DMS 273 (cell line): ENCODE measurements around the gene SURF4.
A peak's percentile ranks its signal among the peaks of the same experiment; 100 is the strongest.

ENCODE experiments used
- DNase-seq: peaks from one replicate; lab custom pipeline; 2025; ENCODE audit not compliant: unreplicated experiment; lab: John Stamatoyannopoulos, UW

The SURF4 gene

DNA sequence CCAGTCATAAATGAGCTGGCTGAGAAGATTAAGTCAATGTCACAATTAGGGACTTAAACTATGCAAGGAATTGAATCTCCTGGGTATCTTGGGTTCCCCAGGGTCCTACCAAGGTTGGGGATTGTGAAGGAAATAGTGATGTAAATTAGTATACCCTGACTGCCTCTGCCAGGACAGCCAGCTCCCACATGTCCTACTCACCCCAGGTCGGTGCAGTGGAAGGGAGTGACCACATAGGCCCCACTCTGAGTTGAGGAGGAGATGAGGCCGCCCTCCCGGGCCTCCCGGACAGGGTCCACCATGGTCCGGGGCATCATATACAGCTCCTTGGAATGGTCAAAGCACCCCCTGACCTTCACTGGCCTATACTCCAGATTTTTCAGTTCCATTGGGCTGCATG lies 22.3 kb downstream of the SURF4 start:
- DNase-seq: peak; percentile 51

DNA sequence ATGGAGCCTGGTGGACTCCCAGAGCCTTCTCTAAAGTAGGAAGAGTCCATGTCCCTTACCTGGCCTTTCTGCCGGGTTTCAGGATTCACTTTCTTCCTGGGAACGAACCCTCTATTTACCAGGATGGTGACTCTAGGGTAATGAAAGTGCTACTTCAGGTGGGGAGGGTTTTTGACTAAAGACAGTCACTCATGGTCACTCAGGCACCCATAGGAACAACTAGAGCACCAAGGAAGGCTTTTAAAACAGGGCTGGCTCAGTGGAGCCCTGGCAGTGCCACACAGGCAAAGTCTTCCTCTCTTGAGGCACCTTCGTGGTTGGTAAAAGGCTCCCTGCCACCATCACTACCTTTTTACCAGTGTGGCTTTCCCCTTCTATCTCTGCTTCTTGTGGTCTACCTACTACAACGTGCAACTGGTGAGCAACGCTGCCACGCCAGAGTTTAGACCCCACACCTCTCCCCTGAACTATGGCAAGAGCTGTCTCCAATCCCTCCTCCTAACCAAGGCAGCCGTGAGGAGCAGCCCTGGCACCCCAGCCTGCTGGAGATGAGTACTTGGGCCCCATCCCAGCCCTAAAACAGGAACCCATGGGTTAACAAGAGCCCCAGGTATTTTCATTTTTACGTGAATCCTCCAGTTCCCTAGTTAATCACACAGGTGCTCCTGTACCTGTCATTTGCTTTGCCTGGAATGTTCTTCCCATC lies 23.1 kb downstream of the SURF4 start:
- peak; percentile 59 for DNase-seq

DNA sequence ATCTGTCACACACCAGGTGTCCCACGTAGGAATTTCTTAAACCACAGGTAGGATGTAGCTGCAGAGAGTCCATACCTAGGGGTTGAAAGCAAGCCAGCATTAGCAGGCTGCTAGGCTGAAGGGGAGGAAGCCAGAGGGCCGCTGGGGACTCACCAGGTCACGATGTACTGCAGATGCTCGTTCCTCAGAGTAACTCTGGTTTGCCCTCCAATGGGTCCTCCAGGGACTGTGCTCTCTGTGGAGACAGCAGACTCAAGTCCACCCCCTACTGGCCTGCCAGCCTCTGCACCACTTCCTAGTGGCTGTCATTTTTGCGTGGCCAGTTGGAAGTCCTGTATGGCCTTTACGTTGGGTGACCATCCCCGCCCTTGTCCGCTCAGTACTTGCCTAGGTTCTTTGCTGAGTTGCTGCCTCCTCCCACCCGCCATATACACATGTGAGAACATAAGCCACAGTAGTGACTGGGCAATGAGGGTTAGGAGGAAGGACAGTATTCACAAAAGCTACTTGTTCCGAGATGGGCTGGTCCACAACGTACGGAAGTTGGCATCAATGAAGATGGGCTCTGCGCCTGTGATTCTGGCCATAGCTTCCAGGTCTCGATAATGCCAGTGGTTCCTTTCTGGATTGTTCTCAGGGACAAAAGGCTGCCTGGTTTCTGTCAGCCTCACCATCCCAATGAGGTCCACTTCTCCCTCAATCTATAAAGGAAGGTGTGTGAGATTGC lies 23.8 kb downstream of the SURF4 start:
- DNase-seq: peak; percentile 86

DNA sequence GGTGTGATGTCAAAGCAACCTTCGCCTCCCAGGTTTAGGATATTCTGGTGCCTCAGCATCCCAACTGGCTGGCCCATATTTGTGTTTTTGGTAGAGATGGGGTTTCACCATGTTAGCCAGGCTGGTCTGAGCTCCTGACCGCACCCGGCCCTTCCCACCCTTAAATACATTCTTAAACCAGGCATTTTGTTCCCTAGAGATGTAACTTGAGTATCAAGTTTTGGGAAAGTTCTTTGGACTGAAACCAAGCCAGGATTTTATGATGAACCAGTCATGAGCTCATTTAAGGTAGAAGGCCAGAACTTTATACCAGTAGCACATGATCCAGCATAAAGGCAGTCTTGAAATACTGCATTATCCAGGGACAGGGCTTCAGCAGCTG lies 24.3 kb downstream of the SURF4 start:
- peak; percentile 67 for DNase-seq

DNA sequence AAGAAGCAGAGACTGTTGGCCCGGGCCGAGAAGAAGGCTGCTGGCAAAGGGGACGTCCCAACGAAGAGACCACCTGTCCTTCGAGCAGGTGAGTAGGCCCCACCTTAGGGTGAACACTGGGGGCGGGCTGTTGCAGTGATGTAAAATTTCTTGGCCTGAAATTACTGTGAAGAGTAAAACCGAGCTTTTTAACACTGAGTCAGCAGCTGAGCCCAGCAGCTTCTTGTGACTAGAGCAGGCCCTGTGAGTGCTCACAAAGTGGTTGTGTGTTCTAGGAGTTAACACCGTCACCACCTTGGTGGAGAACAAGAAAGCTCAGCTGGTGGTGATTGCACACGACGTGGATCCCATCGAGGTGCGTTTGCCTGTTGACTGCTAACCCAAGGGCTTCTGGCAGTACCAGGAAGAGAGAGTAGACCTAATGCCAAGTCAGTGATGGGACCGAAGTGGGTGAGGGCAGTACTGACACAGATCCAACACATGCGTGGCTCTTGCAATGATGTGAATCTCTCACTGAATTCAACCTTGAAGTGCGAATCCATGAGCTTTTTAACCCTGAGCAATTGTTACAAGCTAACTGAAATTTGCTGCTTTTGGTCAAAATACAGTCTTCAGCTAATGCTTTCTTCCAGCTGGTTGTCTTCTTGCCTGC lies 25.8 kb downstream of the SURF4 start:
- no peak for DNase-seq

DNA sequence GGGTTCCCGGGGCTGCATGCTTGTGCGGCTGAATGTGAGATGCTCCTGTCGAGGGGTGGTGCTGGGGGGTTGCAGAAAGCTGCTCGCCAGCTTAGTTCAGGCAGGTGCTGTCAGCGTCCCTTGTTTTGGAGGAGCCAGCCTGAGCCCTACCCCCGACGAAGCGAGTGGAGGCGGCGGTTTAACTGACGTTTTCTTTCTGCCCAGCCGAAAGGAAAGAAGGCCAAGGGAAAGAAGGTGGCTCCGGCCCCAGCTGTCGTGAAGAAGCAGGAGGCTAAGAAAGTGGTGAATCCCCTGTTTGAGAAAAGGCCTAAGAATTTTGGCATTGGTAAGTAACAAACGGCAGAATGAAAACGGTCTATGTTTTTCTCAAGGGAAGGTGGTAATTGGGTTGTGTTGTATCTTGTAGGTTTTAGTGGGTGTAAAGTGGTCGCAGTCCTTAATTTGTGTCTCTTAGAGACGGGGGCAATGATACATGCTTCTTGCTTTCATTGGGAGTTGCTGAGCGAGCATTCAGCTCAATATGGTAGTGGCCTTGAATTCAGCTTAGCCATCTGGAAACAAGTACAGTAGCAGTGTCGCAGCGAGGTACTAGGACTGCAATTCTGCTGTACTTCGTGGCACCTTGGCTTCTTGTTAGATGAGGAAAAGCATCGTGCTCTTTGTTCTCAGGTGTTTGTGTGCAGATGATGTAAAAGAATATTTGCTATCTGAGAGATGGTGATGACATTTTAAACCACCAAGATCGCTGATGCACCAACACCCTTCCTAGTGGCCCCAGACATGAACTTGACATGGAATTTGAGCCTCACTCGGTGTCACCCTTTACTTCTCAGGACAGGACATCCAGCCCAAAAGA lies 26.9 kb downstream of the SURF4 start:
- DNase-seq: no peak

DNA sequence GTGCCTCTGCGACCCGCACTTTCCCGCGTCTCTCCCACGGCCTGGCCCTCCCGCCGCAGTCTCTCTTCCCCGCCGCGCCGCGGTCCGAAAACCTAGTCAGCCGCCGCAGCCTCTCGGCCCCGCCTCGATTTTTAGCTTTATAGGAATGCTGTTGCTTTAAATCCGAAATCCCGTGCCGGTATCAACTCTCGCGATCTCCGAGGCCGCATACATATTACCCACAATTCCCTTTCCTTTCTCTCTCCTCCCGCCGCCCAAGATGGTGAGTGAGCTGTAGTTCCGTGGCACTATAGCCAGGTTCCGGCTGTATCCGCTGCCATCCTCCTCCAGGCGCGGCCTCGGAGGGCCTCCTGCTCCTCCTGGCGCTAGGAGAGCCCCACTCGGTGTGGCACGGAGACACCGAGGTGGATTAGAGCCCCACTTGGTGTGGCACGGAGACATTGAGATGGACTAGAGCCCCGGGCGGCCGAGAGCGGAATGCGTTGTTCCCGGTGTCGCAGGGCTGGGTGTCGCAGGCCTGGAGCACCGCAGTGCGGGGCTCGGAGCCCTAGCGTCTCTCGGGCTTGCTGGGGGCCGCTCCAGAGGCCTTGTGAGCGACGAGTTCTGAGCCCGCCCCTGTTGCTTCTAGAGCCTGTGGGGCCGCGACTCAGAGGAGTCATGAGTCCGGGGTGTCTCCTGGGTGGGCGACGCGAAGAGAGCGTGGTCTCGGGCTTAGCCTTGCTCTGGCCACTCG lies 27.7 kb downstream of the SURF4 start, which contains the start of the genes MED22 and RPL7A:
Gene MED22, minus strand, starts transcription at position 147 of the 733 bp plus-strand sequence. CDS start 1,469 bp downstream, outside the sequence.
Gene RPL7A, plus strand, starts transcription at position 234 of the 733 bp plus-strand sequence. Its CDS starts 26 bp downstream, at position 260.
- DNase-seq: peak; percentile 97

DNA sequence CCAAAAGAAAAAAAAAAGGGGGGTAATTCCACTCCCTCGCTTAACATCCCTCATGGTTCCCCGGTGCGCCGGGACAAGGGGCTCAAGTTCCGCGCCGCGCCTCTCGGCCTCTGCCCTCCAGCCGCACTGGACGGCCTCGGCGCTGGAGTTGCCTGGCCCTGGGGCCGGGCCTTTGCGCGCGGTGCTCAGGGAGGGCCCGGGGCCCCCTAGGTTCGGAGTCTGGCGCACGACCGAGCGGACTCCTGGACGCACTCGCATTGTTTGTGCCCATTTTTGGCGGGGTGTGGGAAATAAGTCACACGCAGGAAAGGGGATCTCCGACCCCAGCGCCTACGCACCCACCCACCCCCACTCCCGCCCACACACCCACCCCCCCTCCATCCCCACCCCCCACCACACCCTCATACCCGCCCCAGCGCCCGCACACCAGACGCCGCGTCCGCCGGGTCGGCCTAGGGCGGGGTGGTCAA lies 28.3 kb downstream of the SURF4 start:
- DNase-seq: peak; percentile 66

DNA sequence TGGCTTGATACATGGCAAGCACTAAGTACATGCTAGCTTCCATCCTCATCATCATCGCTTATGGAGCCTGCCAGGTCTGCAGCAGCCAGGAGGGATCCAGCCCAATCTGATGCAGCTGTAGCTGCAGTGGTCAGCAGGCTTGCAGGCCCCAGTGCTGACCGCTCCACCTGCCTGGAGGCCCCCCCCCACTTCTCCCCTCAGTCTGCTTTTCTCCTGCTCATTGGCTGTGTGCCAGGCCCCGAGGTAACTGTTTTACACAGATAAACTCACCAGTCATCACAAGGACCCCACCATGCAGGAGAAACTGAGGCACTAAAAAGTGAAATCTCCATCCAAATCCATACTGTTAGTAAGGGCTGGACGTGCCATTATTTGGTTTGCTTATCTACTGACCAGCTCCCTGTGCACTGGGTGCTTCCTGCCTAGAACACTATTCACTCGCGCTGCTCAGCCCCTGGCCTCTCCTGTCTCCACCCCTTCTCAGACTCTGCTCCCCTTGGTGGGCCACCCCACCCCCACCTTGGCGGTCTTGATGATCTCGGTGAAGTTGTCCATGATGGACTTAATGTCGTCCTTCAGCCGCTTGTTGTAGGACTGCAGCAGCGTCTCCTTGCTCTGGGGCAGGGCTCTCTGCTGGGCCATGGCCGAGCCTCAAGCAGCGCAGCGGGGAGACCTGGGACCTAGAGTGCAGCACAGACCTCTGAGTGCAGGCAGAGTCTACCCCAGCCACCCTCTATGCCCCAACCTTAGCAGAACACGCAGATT lies 29.7 kb downstream of the SURF4 start:
- no peak for DNase-seq

DNA sequence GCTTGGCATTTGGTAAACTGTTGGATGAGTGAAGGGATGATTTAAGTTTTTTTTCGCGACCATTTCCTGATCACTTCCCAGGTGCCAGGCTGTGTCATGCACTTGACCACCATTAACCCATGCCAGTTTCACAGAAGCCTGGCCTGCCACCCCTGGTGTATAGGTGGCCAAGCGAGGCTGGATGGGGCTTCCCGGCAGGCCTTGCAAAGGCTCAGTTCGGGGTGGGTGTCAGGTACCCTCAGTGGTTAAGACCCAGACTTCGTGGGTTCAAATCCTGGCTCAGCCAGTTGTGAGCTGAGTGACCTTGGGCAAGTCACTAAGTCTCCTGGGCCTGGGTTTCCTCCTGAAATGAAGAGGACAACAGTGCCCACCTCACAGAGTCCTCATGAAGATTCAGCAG lies 30.3 kb downstream of the SURF4 start:
- DNase-seq: no peak

DNA sequence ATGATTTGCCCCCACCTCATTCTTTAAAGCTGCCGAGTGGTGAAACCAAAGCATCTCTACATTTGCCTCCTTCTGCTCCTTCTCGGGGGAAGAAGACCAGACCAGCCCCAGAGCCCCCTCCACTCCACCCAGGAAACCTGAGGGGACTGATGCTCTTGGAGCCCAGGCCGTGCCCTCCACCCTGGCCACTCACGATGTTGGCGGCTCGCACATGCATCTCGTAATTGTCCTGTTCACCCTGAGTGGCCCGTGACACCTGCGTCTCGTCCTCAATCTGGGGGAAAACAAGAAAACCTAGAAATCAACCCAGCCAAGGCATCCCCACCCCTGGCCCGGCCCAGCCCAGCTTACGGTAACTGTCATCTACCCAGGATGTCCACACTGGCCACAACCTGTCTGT lies 30.9 kb downstream of the SURF4 start:
- no peak for DNase-seq

DNA sequence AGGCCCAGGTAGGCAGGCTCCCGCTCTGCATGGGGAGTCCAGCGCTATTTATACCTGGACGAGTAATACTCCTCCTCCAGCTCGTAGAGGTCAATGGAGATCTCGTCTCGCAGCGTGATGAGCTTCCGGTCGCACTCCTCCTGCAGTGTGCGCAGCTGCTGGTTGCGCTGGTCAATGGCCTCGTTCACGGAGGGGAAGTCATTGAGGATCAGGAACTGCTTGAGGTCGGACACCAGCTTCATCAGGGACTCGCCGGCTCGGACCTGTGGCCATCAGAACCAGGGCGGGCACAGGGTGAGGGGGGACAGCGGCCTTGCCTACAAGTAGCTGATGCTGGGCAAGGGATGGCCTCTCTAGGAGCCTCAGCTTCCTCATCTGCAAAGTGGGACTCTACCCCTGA lies 31.8 kb downstream of the SURF4 start:
- no peak for DNase-seq

DNA sequence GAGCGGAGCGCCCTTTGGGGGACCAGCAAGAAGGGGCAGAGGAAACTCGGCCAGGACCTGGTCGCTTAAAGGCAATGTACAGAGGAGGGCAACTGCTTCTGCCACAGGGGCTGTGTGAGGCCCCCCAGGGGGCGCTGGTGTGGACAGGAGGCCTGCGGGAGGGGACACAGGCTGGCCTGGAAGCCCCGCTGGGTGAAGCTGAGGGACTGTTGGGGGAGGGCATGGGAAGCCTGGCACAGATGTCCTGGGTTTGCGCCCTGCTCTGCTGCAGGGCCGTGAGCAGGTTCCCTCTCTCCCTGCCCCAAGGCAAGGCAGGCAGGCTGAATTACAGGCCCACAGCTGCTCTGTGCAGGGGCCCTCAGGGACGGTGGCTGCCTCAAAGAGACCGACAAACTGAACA lies 33.3 kb downstream of the SURF4 start:
- peak; percentile 78 for DNase-seq

DNA sequence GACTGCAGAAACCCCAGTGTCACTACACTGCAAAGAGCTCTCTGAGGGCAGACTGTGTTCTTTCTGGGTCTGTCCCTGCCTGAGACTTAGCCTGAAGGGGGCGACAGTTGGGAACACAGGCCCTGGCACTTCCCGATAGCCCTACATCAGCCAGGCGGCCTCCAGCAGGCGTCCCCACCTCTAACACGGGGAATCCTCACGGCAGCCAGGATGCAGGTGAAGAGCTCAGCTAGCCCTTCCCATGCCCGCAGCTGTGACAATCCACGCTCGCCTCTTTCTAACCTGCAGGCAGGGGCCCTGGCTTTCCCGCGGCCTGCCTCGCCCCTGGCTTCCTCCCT lies 33.8 kb downstream of the SURF4 start:
- DNase-seq: peak; percentile 53

DNA sequence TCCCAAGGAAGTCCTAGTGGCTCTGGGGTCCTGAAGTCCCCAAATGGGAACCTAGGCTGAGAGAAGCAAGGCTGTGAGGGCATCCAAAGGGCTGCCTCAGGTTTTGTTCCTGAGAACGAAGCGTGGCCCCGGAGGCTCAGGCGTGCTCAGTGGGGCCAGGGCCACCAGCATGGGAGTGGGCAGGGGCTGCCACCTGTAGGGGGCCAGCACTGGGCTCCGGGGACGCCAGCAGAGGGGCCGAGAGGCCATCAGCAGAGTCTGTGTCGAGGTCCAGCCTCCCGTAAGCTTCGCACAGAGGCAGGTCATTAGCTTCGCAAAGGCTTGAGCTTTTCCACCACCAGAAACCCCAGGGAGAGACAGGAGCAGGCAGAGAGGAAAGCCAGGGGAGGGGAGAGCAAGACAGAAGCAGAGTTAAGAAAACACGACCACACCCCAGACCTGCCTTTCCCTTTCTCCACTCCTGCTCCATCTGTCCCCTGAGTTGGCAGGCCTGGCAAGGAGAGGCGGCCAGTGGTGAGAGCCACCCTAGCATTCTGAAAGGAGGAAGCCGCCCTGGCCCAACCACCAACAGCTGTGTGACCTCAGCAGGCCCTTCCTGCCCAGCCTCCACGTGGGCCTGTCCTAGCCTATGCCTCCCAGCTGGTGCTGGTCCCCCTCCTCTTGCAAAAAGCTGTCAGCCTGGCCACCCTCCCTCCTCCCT lies 34.3 kb downstream of the SURF4 start:
- DNase-seq: peak; percentile 53

DNA sequence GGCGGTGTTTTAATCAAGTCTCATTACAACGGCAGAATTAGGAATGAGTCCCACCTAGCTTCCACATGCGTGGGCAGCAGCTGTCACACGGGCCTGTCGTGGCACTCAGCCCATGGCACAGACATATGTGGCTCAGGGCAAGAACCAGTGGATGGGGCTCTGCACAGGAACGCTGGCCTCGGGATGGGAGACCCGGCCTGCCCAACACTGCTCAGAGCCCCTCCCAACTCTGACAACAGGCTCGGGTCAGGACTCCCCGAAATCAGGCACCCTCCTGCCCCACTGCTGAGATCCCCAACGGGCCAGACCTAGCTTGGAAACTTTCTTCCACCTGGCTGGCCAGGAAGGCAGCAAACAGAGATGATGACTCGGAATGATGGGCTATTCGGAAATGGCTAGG lies 34.9 kb downstream of the SURF4 start:
- DNase-seq: no peak

DNA sequence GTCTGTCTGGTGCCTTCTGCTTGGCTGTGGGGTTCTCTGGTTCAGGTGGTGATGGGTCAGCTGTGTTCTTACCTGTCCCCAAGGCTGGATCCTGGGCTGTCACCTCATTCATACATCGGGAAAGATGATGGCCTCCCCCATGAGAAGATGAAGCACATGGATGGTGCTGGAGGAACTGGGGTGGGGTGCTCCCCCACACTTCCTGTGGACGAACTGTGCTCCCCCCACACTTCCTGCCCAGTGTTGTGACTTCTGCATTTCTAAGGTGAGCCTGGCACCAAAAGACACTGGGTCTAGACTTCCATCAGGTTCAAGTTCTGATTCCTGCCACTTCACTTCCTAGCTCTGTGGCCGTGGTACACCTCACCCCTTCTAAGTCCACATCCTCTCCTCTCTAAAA lies 35.6 kb downstream of the SURF4 start:
- no peak for DNase-seq

DNA sequence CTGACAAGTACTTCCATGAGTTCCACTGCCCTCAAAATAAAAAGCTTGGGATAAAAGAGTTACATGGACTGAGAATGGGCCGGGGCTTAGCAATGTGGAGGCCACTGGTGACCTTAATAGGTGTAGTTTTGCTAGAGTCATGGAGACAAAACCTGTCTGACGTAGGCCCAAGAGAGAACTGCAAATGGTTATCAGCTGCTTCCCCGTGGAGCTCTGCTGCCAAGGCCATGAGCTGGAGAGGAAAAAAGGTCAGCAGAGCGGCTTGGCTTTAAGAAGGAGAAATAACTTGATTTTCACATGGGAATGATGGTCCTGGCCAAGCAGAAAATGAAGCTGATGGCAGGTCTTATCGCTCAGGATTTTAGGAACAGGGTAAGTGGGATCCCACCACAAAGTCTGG lies 36.2 kb downstream of the SURF4 start:
- no peak for DNase-seq
